RPMI7951 (cell line): ENCODE results near the gene PCSK6. TPM values are rescaled to one million over a fixed set of nuclear protein-coding genes. Genes with fewer than 3 reads are reported as not detected.
"Not testable (repeated sequence)": the region's sequence is repeated elsewhere in the genome, so short reads cannot be mapped to it uniquely, and the experiment has no call there.

Source experiments
- DNase-seq: peaks from one replicate; pipeline ENCODE4 v3.0.0-alpha.2; 2012; ENCODE audit warnings: low read depth
- total RNA-seq: library from RNA; depleted of rRNA; stranded (reverse); fragments of >200 nt; shearing (Covaris generic); gene quantifications from 2 replicates; pipeline ENCODE4 v1.2.3, GENCODE V29; 2014

The PCSK6 gene
- total RNA-seq, 1 experiment from 2014 or later = 0.48 TPM

- DNase-seq = no peak
These were observed 110.6 kb downstream of the PCSK6 start for GRCh38 chr15:101378879-101379278.

- no peak for DNase-seq
These were observed 111.2 kb downstream of the PCSK6 start for GRCh38 chr15:101378171-101378755.

- no peak for DNase-seq
These were observed 112.7 kb downstream of the PCSK6 start for GRCh38 chr15:101376615-101377395.

- not testable (repeated sequence) for DNase-seq
These were observed 114.5 kb downstream of the PCSK6 start for GRCh38 chr15:101375006-101375405.

- no peak for DNase-seq
These were observed 115.2 kb downstream of the PCSK6 start for GRCh38 chr15:101374326-101374725.

GRCh38 chr15:101373577-101373976, 115.9 kb downstream of the PCSK6 start:
- DNase-seq = no peak

GRCh38 chr15:101372960-101373525, 116.5 kb downstream of the PCSK6 start:
- DNase-seq = no peak

- DNase-seq = no peak
These were observed 117.3 kb downstream of the PCSK6 start for GRCh38 chr15:101372149-101372577.

- no peak for DNase-seq
These were observed 118.0 kb downstream of the PCSK6 start for GRCh38 chr15:101371519-101371918.

- no peak for DNase-seq
These were observed 118.4 kb downstream of the PCSK6 start for GRCh38 chr15:101371081-101371480.

- DNase-seq = no peak
These were observed 119.0 kb downstream of the PCSK6 start for GRCh38 chr15:101370330-101371024.

GRCh38 chr15:101369676-101370075, 119.8 kb downstream of the PCSK6 start:
- no peak for DNase-seq

- DNase-seq = no peak
These were observed 120.5 kb downstream of the PCSK6 start for GRCh38 chr15:101368861-101369642.

- DNase-seq = no peak
These were observed 121.3 kb downstream of the PCSK6 start for GRCh38 chr15:101368086-101368780.

GRCh38 chr15:101366853-101367252, 122.7 kb downstream of the PCSK6 start:
- no peak for DNase-seq

- DNase-seq = no peak
These were observed 126.4 kb downstream of the PCSK6 start for GRCh38 chr15:101362986-101363566.

GRCh38 chr15:101362359-101362758, 127.1 kb downstream of the PCSK6 start:
- no peak for DNase-seq

GRCh38 chr15:101361418-101361817, 128.1 kb downstream of the PCSK6 start:
- DNase-seq = no peak

- DNase-seq = no peak
These were observed 130.1 kb downstream of the PCSK6 start for GRCh38 chr15:101359365-101359947.

- DNase-seq = no peak
These were observed 130.6 kb downstream of the PCSK6 start for GRCh38 chr15:101358895-101359294.
